Peyer's patch (tissue), 4 donors: ENCODE results near the gene NAGPA.

Experiments used
- CTCF ChIP-seq, 6 experiments: fragments of 450-650 bp in 4 of 6; fragments of 200-600 bp in 2 of 6; sonication (generic) in 1 of 6; IDR thresholded peaks; one replicate each; pipeline ENCODE4 v1.5.1; 2017 to 2019; ENCODE audit warnings: antibody characterized with exemption in 6 of 6, mild to moderate bottlenecking in 3 of 6, moderate library complexity in 1 of 6
- POLR2A ChIP-seq, 2 donors: fragments of 450-650 bp; IDR thresholded peaks; one replicate each; pipeline ENCODE4 v1.5.1; 2017; ENCODE audit warnings: antibody characterized with exemption in 2 of 2, mild to moderate bottlenecking in 2 of 2, moderate library complexity in 2 of 2

- no peak for TF ChIP-seq CTCF (IDR thresholded peaks at IDR 0.05)
- no peak for TF ChIP-seq POLR2A (IDR thresholded peaks at IDR 0.05)
Observed at GRCh38 chr16:4987580-4988374, 46.0 kb downstream of the NAGPA start.
